ENCODE measurements around the gene CSNK1D. TPM values are rescaled to one million over a fixed set of nuclear protein-coding genes. Genes with fewer than 3 reads are reported as not detected.

The CSNK1D gene
- total RNA-seq, 1 experiment from 2014 or later, result 33.7 TPM

GRCh38 chr17:82249896-82250581, 23.5 kb downstream of the CSNK1D start:
- no peak for DNase-seq (ENCODE audit: low read depth in 1 of 2, low spot score in 2 of 2)
- peaks cover 12% of the 10 kb centered on the region for H3K4me1 ChIP-seq (replicated peaks)
- H3K27me3 ChIP-seq (replicated peaks), result no peaks in the 10 kb centered on the region
- peaks cover 86% of the 10 kb centered on the region for H3K36me3 ChIP-seq
- H3K27ac ChIP-seq, result no peak overlapping the region
- no peak overlapping the region for H3K4me3 ChIP-seq
- no peaks in the 10 kb centered on the region for H3K9me3 ChIP-seq (replicated peaks)

GRCh38 chr17:82248815-82249674, 24.5 kb downstream of the CSNK1D start:
- H3K27ac ChIP-seq, result no peak overlapping the region
- H3K9me3 ChIP-seq (replicated peaks), result no peaks in the 10 kb centered on the region
- DNase-seq (ENCODE audit: low read depth in 1 of 2, low spot score in 2 of 2), result peak in 1 of 2 experiments; percentile 58
- peaks cover 12% of the 10 kb centered on the region for H3K4me1 ChIP-seq (replicated peaks)
- no peak overlapping the region for H3K4me3 ChIP-seq
- no peaks in the 10 kb centered on the region for H3K27me3 ChIP-seq (replicated peaks)
- peaks cover 95% of the 10 kb centered on the region for H3K36me3 ChIP-seq

- H3K36me3 ChIP-seq, result peaks cover 100% of the 10 kb centered on the region
- H3K27ac ChIP-seq, result no peak overlapping the region
- no peaks in the 10 kb centered on the region for H3K9me3 ChIP-seq (replicated peaks)
- H3K4me1 ChIP-seq (replicated peaks), result peaks cover 12% of the 10 kb centered on the region
- DNase-seq (ENCODE audit: low read depth in 1 of 2, low spot score in 2 of 2), result no peak
- no peak overlapping the region for H3K4me3 ChIP-seq
- H3K27me3 ChIP-seq (replicated peaks), result no peaks in the 10 kb centered on the region
Measured at GRCh38 chr17:82247856-82248671, 25.4 kb downstream of the CSNK1D start.

- H3K9me3 ChIP-seq (replicated peaks), result no peaks in the 10 kb centered on the region
- no peaks in the 10 kb centered on the region for H3K27me3 ChIP-seq (replicated peaks)
- no peak for DNase-seq (ENCODE audit: low read depth in 1 of 2, low spot score in 2 of 2)
- H3K4me1 ChIP-seq (replicated peaks), result peaks cover 17% of the 10 kb centered on the region
- H3K36me3 ChIP-seq, result peaks cover 100% of the 10 kb centered on the region
- H3K27ac ChIP-seq, result no peak overlapping the region
- H3K4me3 ChIP-seq, result no peak overlapping the region
Measured at GRCh38 chr17:82247182-82247823, 26.2 kb downstream of the CSNK1D start.

GRCh38 chr17:82246365-82247181, 26.9 kb downstream of the CSNK1D start:
- Histone ChIP-seq H3K36me3 (peaks cover 98% of the 10 kb centered on the region), H3K4me1 (replicated peaks) (peaks cover 23% of the 10 kb centered on the region), H3K4me3 (no peak overlapping the region), H3K27me3 (replicated peaks) (no peaks in the 10 kb centered on the region), H3K27ac (no peak overlapping the region), H3K9me3 (replicated peaks) (no peaks in the 10 kb centered on the region)
- DNase-seq (ENCODE audit: low read depth in 1 of 2, low spot score in 2 of 2), result no peak

GRCh38 chr17:82246040-82246364, 27.5 kb downstream of the CSNK1D start:
- Histone ChIP-seq H3K4me3 (no peak overlapping the region), H3K36me3 (peaks cover 98% of the 10 kb centered on the region), H3K4me1 (replicated peaks) (peaks cover 29% of the 10 kb centered on the region), H3K9me3 (replicated peaks) (no peaks in the 10 kb centered on the region), H3K27me3 (replicated peaks) (no peaks in the 10 kb centered on the region), H3K27ac (no peak overlapping the region)
- DNase-seq (ENCODE audit: low read depth in 1 of 2, low spot score in 2 of 2), result no peak

- no peak for DNase-seq (ENCODE audit: low read depth in 1 of 2, low spot score in 2 of 2)
- Histone ChIP-seq H3K27ac (no peak overlapping the region), H3K9me3 (replicated peaks) (no peaks in the 10 kb centered on the region), H3K36me3 (peaks cover 98% of the 10 kb centered on the region), H3K4me3 (no peak overlapping the region), H3K27me3 (replicated peaks) (no peaks in the 10 kb centered on the region), H3K4me1 (replicated peaks) (peaks cover 35% of the 10 kb centered on the region)
Measured at GRCh38 chr17:82245134-82246039, 28.1 kb downstream of the CSNK1D start.

- H3K4me3 ChIP-seq, result no peak overlapping the region
- no peak overlapping the region for H3K27ac ChIP-seq
- H3K36me3 ChIP-seq, result peaks cover 98% of the 10 kb centered on the region
- DNase-seq (ENCODE audit: low read depth in 1 of 2, low spot score in 2 of 2), result peak in 1 of 2 experiments; percentile 64
- H3K9me3 ChIP-seq (replicated peaks), result no peaks in the 10 kb centered on the region
- H3K4me1 ChIP-seq (replicated peaks), result peaks cover 43% of the 10 kb centered on the region
- H3K27me3 ChIP-seq (replicated peaks), result no peaks in the 10 kb centered on the region
Measured at GRCh38 chr17:82244413-82245133, 28.9 kb downstream of the CSNK1D start.

GRCh38 chr17:82243648-82244412, 29.7 kb downstream of the CSNK1D start:
- no peak overlapping the region for H3K27ac ChIP-seq
- H3K4me1 ChIP-seq (replicated peaks), result peaks cover 46% of the 10 kb centered on the region
- H3K4me3 ChIP-seq, result no peak overlapping the region
- H3K27me3 ChIP-seq (replicated peaks), result no peaks in the 10 kb centered on the region
- H3K9me3 ChIP-seq (replicated peaks), result no peaks in the 10 kb centered on the region
- DNase-seq (ENCODE audit: low read depth in 1 of 2, low spot score in 2 of 2), result no peak
- H3K36me3 ChIP-seq, result peaks cover 97% of the 10 kb centered on the region

GRCh38 chr17:82242977-82243647, 30.4 kb downstream of the CSNK1D start:
- Histone ChIP-seq H3K27me3 (replicated peaks) (no peaks in the 10 kb centered on the region), H3K36me3 (peaks cover 97% of the 10 kb centered on the region), H3K9me3 (replicated peaks) (no peaks in the 10 kb centered on the region), H3K27ac (no peak overlapping the region), H3K4me3 (no peak overlapping the region), H3K4me1 (replicated peaks) (peaks cover 52% of the 10 kb centered on the region)
- no peak for DNase-seq (ENCODE audit: low read depth in 1 of 2, low spot score in 2 of 2)

- Histone ChIP-seq H3K36me3 (peaks cover 97% of the 10 kb centered on the region), H3K9me3 (replicated peaks) (no peaks in the 10 kb centered on the region), H3K4me1 (replicated peaks) (peaks cover 57% of the 10 kb centered on the region), H3K4me3 (no peak overlapping the region), H3K27me3 (replicated peaks) (no peaks in the 10 kb centered on the region), H3K27ac (no peak overlapping the region)
- DNase-seq (ENCODE audit: low read depth in 1 of 2, low spot score in 2 of 2), result no peak
Measured at GRCh38 chr17:82242698-82242976, 30.9 kb downstream of the CSNK1D start.

Data from SJSA1 (cell line).